ENCODE results near the gene CH25H. TPM values are rescaled to one million over a fixed set of nuclear protein-coding genes. Genes with fewer than 3 reads are reported as not detected.
"Not testable (repeated sequence)": the region's sequence is repeated elsewhere in the genome, so short reads cannot be mapped to it uniquely, and the experiment has no call there.

Gene CH25H
- polyA plus RNA-seq, 1 of the 3 experiments (the other 2 are of a cell fraction) = not detected

- no peak for DNase-seq
- Histone ChIP-seq H3K4me1 (ENCODE audit: control insufficient read depth in 1 of 2, insufficient read depth in 2 of 2, low read depth in 1 of 2, low read length in 1 of 2) (no peaks in the 10 kb centered on the region), H3K4me2 (no peak overlapping the region), H3K4me3 (ENCODE audit: low read depth in 2 of 2, low read length in 1 of 2) (no peak overlapping the region), H3K9ac (no peak overlapping the region), H3F3A (replicated peaks; ENCODE audit: insufficient read depth) (no peaks in the 10 kb centered on the region), H3K27ac (ENCODE audit: low read depth in 2 of 2, low read length in 1 of 2) (no peak overlapping the region), H3K27me3 (ENCODE audit: insufficient read depth) (no peaks in the 10 kb centered on the region), H3K9me2 (no peaks in the 10 kb centered on the region), H3K36me3 (replicated peaks in 1 of 2; ENCODE audit: control insufficient read depth in 1 of 2, insufficient read depth in 2 of 2, low read length in 1 of 2) (no peaks in the 10 kb centered on the region), H2AFZ (ENCODE audit: low read depth) (no peak overlapping the region), H3K79me2 (ENCODE audit: insufficient read depth) (no peaks in the 10 kb centered on the region), H3K9me3 (no peaks in the 10 kb centered on the region), H4K20me1 (ENCODE audit: insufficient read depth) (no peaks in the 10 kb centered on the region)
- POLR2A ChIA-PET = no interaction called here
- TF ChIP-seq POLR2AphosphoS5 (IDR thresholded peaks at IDR 0.05; ENCODE audit: low read depth, low read length) (no peak), CTCF (IDR thresholded peaks at IDR 0.05) (no peak), USF2 (IDR thresholded peaks at IDR 0.05; ENCODE audit: borderline replicate concordance, low read depth, low read length) (no peak), EP300 (IDR thresholded peaks at IDR 0.05; ENCODE audit: borderline replicate concordance in 1 of 2, low read depth in 1 of 2, low read length in 1 of 2) (no peak), TCF12 (IDR thresholded peaks at IDR 0.05) (no peak), MAX (IDR thresholded peaks at IDR 0.05; ENCODE audit: low read depth) (no peak), YY1 (IDR thresholded peaks at IDR 0.05; ENCODE audit: low read depth) (no peak), SMC3 (IDR thresholded peaks at IDR 0.05; ENCODE audit: low read depth, low read length) (no peak), CHD2 (IDR thresholded peaks at IDR 0.05; ENCODE audit: low read length, partially characterized antibody) (no peak), NFIC (IDR thresholded peaks at IDR 0.05; ENCODE audit: borderline replicate concordance) (no peak), NRF1 (IDR thresholded peaks at IDR 0.05; ENCODE audit: low read depth, low read length) (no peak)
- TF ChIP-seq, protein P1, sequence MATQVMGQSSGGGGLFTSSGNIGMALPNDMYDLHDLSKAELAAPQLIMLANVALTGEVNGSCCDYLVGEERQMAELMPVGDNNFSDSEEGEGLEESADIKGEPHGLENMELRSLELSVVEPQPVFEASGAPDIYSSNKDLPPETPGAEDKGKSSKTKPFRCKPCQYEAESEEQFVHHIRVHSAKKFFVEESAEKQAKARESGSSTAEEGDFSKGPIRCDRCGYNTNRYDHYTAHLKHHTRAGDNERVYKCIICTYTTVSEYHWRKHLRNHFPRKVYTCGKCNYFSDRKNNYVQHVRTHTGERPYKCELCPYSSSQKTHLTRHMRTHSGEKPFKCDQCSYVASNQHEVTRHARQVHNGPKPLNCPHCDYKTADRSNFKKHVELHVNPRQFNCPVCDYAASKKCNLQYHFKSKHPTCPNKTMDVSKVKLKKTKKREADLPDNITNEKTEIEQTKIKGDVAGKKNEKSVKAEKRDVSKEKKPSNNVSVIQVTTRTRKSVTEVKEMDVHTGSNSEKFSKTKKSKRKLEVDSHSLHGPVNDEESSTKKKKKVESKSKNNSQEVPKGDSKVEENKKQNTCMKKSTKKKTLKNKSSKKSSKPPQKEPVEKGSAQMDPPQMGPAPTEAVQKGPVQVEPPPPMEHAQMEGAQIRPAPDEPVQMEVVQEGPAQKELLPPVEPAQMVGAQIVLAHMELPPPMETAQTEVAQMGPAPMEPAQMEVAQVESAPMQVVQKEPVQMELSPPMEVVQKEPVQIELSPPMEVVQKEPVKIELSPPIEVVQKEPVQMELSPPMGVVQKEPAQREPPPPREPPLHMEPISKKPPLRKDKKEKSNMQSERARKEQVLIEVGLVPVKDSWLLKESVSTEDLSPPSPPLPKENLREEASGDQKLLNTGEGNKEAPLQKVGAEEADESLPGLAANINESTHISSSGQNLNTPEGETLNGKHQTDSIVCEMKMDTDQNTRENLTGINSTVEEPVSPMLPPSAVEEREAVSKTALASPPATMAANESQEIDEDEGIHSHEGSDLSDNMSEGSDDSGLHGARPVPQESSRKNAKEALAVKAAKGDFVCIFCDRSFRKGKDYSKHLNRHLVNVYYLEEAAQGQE (IDR thresholded peaks at IDR 0.05; ENCODE audit: low read depth, low read length) = no peak
- CTCF ChIA-PET = interaction anchor here (0.6 to 1.9 kb wide), 5 partner anchors 10 to 261 kb away, joined by 3 to 7 read pairs (median 4); partner anchors contain the start of gene CH25H
- 90% methylated on average over 4 of the region's 4 CpGs for WGBS (ENCODE audit: low lambda C conversion rate)
Observed at GRCh38 chr10:89197473-89197872, 9.6 kb downstream of the CH25H start.

GRCh38 chr10:89191301-89191700 is 15.8 kb downstream of the CH25H start:
- H2AFZ ChIP-seq (ENCODE audit: low read depth); H4K20me1 ChIP-seq (ENCODE audit: insufficient read depth); DNase-seq; H3K36me3 ChIP-seq (replicated peaks in 1 of 2; ENCODE audit: control insufficient read depth in 1 of 2, insufficient read depth in 2 of 2, low read length in 1 of 2); H3K9ac ChIP-seq; H3K9me3 ChIP-seq; H3F3A ChIP-seq (replicated peaks; ENCODE audit: insufficient read depth); H3K27me3 ChIP-seq (ENCODE audit: insufficient read depth); H3K4me3 ChIP-seq (ENCODE audit: low read depth in 2 of 2, low read length in 1 of 2); H3K27ac ChIP-seq (ENCODE audit: low read depth in 2 of 2, low read length in 1 of 2); H3K4me2 ChIP-seq; POLR2A ChIA-PET; H3K4me1 ChIP-seq (ENCODE audit: control insufficient read depth in 1 of 2, insufficient read depth in 2 of 2, low read depth in 1 of 2, low read length in 1 of 2); H3K79me2 ChIP-seq (ENCODE audit: insufficient read depth); H3K9me2 ChIP-seq: not testable (repeated sequence)
- CTCF ChIA-PET = interaction anchor here (1.1 kb wide), 1 partner anchor 16 kb away, joined by 5 read pairs; the partner anchor contains the start of gene CH25H
- 81% methylated on average over 3 of the region's 3 CpGs for WGBS (ENCODE audit: low lambda C conversion rate)
